Thyroid gland (tissue), 4 donors: ENCODE results near the gene CEP55. TPM values are rescaled to one million over a fixed set of nuclear protein-coding genes. Genes with fewer than 3 reads are reported as not detected.

Source experiments
- DNase-seq, 2 donors: peaks; one replicate each; pipeline ENCODE4 v3.0.0-alpha.2; 2019
- H3K27ac ChIP-seq, 3 donors: fragments of 200-600 bp; sonication (generic); 1 replicate in 2 of 3; 2 replicates in 1 of 3; pipeline ENCODE4 v1.5.1; 2016 to 2019; ENCODE audit warnings: mild to moderate bottlenecking in 1 of 3, moderate library complexity in 1 of 3
- H3K27me3 ChIP-seq: fragments of 200-600 bp; sonication (generic); one replicate; pipeline ENCODE4 v1.5.1; 2019
- H3K36me3 ChIP-seq, 2 donors: fragments of 200-600 bp; sonication (generic); one replicate each; pipeline ENCODE4 v1.5.1; 2016 to 2019
- H3K4me1 ChIP-seq, 2 donors: fragments of 200-600 bp; sonication (generic); one replicate each; pipeline ENCODE4 v1.5.1; 2017 to 2019
- H3K4me3 ChIP-seq, 3 donors: fragments of 200-600 bp; sonication (generic); replicated peaks in 1 of 3; 1 replicate in 2 of 3; 2 replicates in 1 of 3; pipeline ENCODE4 v1.5.1; 2016; ENCODE audit warnings: mild to moderate bottlenecking in 1 of 3
- H3K9me3 ChIP-seq: fragments of 200-600 bp; sonication (generic); one replicate; pipeline ENCODE4 v1.5.1; 2017
- CTCF ChIP-seq, 6 experiments: fragments of 200-600 bp in 3 of 6; fragments of 450-650 bp in 3 of 6; sonication (generic) in 3 of 6; IDR thresholded peaks; one replicate each; pipeline ENCODE4 v1.5.1; 2016 to 2019; ENCODE audit warnings: antibody characterized with exemption in 6 of 6, mild to moderate bottlenecking in 2 of 6, inconsistent platforms in 1 of 6, moderate library complexity in 1 of 6
- POLR2A ChIP-seq, 2 donors: fragments of 450-650 bp; IDR thresholded peaks; one replicate each; pipeline ENCODE4 v1.6.1; 2017; ENCODE audit warnings: antibody characterized with exemption in 2 of 2, mild to moderate bottlenecking in 2 of 2, moderate library complexity in 1 of 2
- WGBS, 2 donors: methylation state at CpG; one replicate each; pipeline ENCODE4 v1.1.5; 2017; 5-methylcytosine and 5-hydroxymethylcytosine counted together
- intact Hi-C: fragments of 100-400 bp; cut with DNase I; formaldehyde crosslinking; loops from one replicate; pipeline ENCODE4 v1.15.1; 2023
- total RNA-seq, 4 donors: library from RNA; depleted of rRNA; stranded (reverse); fragments of >200 nt; gene quantifications; one replicate each; pipeline ENCODE4 v1.2.3, GENCODE V29; 2016

CEP55 gene
- total RNA-seq, 4 donors from 2014 or later: 0.11 to 2.1 (median 1.0) TPM; not detected in 1

- Histone ChIP-seq H3K27ac (peak overlapping the region; percentile 92 to 99 (median 95)), H3K4me3 (no peak overlapping the region), H3K9me3 (no peaks in the 10 kb centered on the region), H3K27me3 (no peaks in the 10 kb centered on the region), H3K36me3 (no peaks in the 10 kb centered on the region), H3K4me1 (peaks cover 28 to 72% of the 10 kb centered on the region in 2 donors)
- no peak for DNase-seq
- 62 to 72% methylated on average over 3 of the region's 3 CpGs for WGBS, 2 donors
- intact Hi-C loops: no loop called here
- TF ChIP-seq CTCF (IDR thresholded peaks at IDR 0.05): no peak
- no peak for TF ChIP-seq POLR2A (IDR thresholded peaks at IDR 0.05)
Observed at GRCh38 chr10:93459466-93459865, 36.9 kb upstream of the CEP55 start.

GRCh38 chr10:93461109-93461806, 35.2 kb upstream of the CEP55 start:
- Histone ChIP-seq H3K36me3 (no peaks in the 10 kb centered on the region), H3K9me3 (no peaks in the 10 kb centered on the region), H3K4me3 (no peak overlapping the region), H3K27ac (peak overlapping the region; percentile 92 to 95 (median 93)), H3K4me1 (peaks cover 45 to 85% of the 10 kb centered on the region in 2 donors), H3K27me3 (no peaks in the 10 kb centered on the region)
- intact Hi-C loops: no loop called here
- TF ChIP-seq CTCF (IDR thresholded peaks at IDR 0.05) (no peak), POLR2A (IDR thresholded peaks at IDR 0.05) (no peak)
- peak; percentile 72 to 73 for DNase-seq
- 33 to 46% methylated on average over 4 of the region's 4 CpGs for WGBS, 2 donors

- Histone ChIP-seq H3K27ac (peak overlapping the region; percentile 92 to 95 (median 93)), H3K4me1 (peaks cover 51 to 90% of the 10 kb centered on the region in 2 donors), H3K4me3 (no peak overlapping the region), H3K27me3 (no peaks in the 10 kb centered on the region), H3K9me3 (no peaks in the 10 kb centered on the region), H3K36me3 (no peaks in the 10 kb centered on the region)
- 83 to 95% methylated on average over 1 of the region's 1 CpG for WGBS, 2 donors
- DNase-seq: peak; percentile 75 to 80
- intact Hi-C loops: no loop called here
- TF ChIP-seq POLR2A (IDR thresholded peaks at IDR 0.05) (no peak), CTCF (IDR thresholded peaks at IDR 0.05) (no peak)
Observed at GRCh38 chr10:93461807-93462178, 34.6 kb upstream of the CEP55 start.

GRCh38 chr10:93462371-93462770, 34.0 kb upstream of the CEP55 start:
- no peaks in the 10 kb centered on the region for H3K27me3 ChIP-seq
- DNase-seq: no peak
- no peaks in the 10 kb centered on the region for H3K36me3 ChIP-seq
- intact Hi-C loops: no loop called here
- peaks cover 53 to 93% of the 10 kb centered on the region in 2 donors for H3K4me1 ChIP-seq
- peak overlapping the region; percentile 92 to 95 (median 93) for H3K27ac ChIP-seq
- no peak overlapping the region for H3K4me3 ChIP-seq
- WGBS, 2 donors: 39 to 43% methylated on average over 2 of the region's 2 CpGs
- no peaks in the 10 kb centered on the region for H3K9me3 ChIP-seq
- TF ChIP-seq CTCF (IDR thresholded peaks at IDR 0.05) (no peak), POLR2A (IDR thresholded peaks at IDR 0.05) (no peak)

GRCh38 chr10:93462881-93463280, 33.5 kb upstream of the CEP55 start:
- Histone ChIP-seq H3K9me3 (no peaks in the 10 kb centered on the region), H3K36me3 (no peaks in the 10 kb centered on the region), H3K4me3 (no peak overlapping the region), H3K27ac (peak overlapping the region; percentile 92 to 95 (median 93)), H3K4me1 (peaks cover 51 to 88% of the 10 kb centered on the region in 2 donors), H3K27me3 (no peaks in the 10 kb centered on the region)
- WGBS, 2 donors: 58 to 59% methylated on average over 9 of the region's 9 CpGs
- TF ChIP-seq CTCF (IDR thresholded peaks at IDR 0.05) (no peak), POLR2A (IDR thresholded peaks at IDR 0.05) (no peak)
- no peak for DNase-seq
- intact Hi-C loops: no loop called here
